Peyer's patch (tissue), 4 donors: Measurements from ENCODE around the gene PPT2.

Experiments used
- POLR2A ChIP-seq, 2 donors: fragments of 450-650 bp; IDR thresholded peaks; one replicate each; pipeline ENCODE4 v1.5.1; 2017; ENCODE audit warnings: antibody characterized with exemption in 2 of 2, mild to moderate bottlenecking in 2 of 2, moderate library complexity in 2 of 2
- TF ChIP-seq, protein P1 (sequence below), 6 experiments: fragments of 450-650 bp in 4 of 6; fragments of 200-600 bp in 2 of 6; sonication (generic) in 1 of 6; IDR thresholded peaks; one replicate each; pipeline ENCODE4 v1.5.1; 2017 to 2019; ENCODE audit warnings: antibody characterized with exemption in 6 of 6, mild to moderate bottlenecking in 3 of 6, moderate library complexity in 1 of 6

DNA sequence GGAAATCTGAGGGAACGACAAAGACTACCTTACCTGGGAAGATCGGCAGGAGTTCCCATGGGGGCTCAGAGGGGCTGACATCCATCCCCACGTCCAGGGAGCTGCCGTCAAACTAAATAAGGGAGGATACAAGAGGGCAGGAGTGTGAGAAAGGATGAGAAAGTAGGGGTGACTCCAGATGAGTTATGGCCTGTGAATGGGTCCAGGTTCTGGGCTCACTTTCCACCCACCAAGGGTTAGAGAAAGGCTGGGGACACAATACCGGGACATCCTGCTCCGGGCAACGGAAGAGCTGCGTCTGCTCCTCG is 26.6 kb upstream of the PPT2 start:
- TF ChIP-seq, protein P1, sequence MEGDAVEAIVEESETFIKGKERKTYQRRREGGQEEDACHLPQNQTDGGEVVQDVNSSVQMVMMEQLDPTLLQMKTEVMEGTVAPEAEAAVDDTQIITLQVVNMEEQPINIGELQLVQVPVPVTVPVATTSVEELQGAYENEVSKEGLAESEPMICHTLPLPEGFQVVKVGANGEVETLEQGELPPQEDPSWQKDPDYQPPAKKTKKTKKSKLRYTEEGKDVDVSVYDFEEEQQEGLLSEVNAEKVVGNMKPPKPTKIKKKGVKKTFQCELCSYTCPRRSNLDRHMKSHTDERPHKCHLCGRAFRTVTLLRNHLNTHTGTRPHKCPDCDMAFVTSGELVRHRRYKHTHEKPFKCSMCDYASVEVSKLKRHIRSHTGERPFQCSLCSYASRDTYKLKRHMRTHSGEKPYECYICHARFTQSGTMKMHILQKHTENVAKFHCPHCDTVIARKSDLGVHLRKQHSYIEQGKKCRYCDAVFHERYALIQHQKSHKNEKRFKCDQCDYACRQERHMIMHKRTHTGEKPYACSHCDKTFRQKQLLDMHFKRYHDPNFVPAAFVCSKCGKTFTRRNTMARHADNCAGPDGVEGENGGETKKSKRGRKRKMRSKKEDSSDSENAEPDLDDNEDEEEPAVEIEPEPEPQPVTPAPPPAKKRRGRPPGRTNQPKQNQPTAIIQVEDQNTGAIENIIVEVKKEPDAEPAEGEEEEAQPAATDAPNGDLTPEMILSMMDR (IDR thresholded peaks at IDR 0.05): no peak
- no peak for TF ChIP-seq POLR2A (IDR thresholded peaks at IDR 0.05)
